Prostate gland (tissue), 2 donors: ENCODE results near the gene ZNF625. TPM values are rescaled to one million over a fixed set of nuclear protein-coding genes. Genes with fewer than 3 reads are reported as not detected.
A peak's percentile ranks its signal among the peaks of the same experiment; 100 is the strongest.

Experiments
- DNase-seq: peaks from one replicate; pipeline ENCODE4 v3.0.0-alpha.2; 2019; ENCODE audit warnings: low spot score
- H3K27ac ChIP-seq, 2 donors: fragments of 200-600 bp; sonication (generic); 2 replicates each; pipeline ENCODE4 v1.5.1; 2017 to 2019
- H3K27me3 ChIP-seq: fragments of 200-600 bp; sonication (generic); replicated peaks from 2 replicates; pipeline ENCODE4 v1.5.1; 2019; ENCODE audit not compliant: insufficient read depth
- H3K36me3 ChIP-seq, 2 donors: fragments of 200-600 bp; sonication (generic); 1 replicate in 1 of 2; 2 replicates in 1 of 2; pipeline versions ENCODE4 v1.5.1 to v1.8.1; 2017 to 2019
- H3K4me1 ChIP-seq: fragments of 200-600 bp; sonication (generic); replicated peaks from 2 replicates; pipeline ENCODE4 v1.5.1; 2019
- H3K4me3 ChIP-seq, 2 donors: fragments of 200-600 bp; sonication (generic); 2 replicates each; pipeline ENCODE4 v1.5.1; 2017 to 2019
- H3K9me3 ChIP-seq: fragments of 200-600 bp; sonication (generic); 2 replicates; pipeline ENCODE4 v1.5.1; 2017
- POLR2A ChIP-seq: fragments of 450-650 bp; IDR thresholded peaks from one replicate; pipeline ENCODE4 v1.6.1; 2016; ENCODE audit warnings: antibody characterized with exemption, mild to moderate bottlenecking
- POLR2AphosphoS5 ChIP-seq: sonication (generic); formaldehyde crosslinking; IDR thresholded peaks from one replicate; pipeline ENCODE4 v1.6.1; 2017; ENCODE audit warnings: antibody characterized with exemption
- WGBS: methylation state at CpG from one replicate; pipeline ENCODE4 v1.1.5; 2018; 5-methylcytosine and 5-hydroxymethylcytosine counted together
- intact Hi-C: fragments of 100-400 bp; cut with DNase I; formaldehyde crosslinking; loops from one replicate; pipeline ENCODE4 v1.14.2; 2022
- total RNA-seq, 2 donors: library from RNA; depleted of rRNA; stranded (reverse); fragments of >200 nt; gene quantifications; one replicate each; pipeline ENCODE4 v1.1.0, GENCODE V29; 2016
- TF ChIP-seq, protein P1 (sequence below), 4 experiments: fragments of 200-600 bp in 2 of 4; fragments of 450-650 bp in 2 of 4; sonication (generic) in 2 of 4; IDR thresholded peaks; 1 replicate in 3 of 4; 2 replicates in 1 of 4; pipeline ENCODE4 v1.5.1; 2016 to 2019; ENCODE audit warnings: antibody characterized with exemption in 4 of 4, mild to moderate bottlenecking in 2 of 4, moderate library complexity in 2 of 4

Gene ZNF625
- total RNA-seq, 2 donors from 2014 or later: 7.8 to 15.6 TPM

DNA sequence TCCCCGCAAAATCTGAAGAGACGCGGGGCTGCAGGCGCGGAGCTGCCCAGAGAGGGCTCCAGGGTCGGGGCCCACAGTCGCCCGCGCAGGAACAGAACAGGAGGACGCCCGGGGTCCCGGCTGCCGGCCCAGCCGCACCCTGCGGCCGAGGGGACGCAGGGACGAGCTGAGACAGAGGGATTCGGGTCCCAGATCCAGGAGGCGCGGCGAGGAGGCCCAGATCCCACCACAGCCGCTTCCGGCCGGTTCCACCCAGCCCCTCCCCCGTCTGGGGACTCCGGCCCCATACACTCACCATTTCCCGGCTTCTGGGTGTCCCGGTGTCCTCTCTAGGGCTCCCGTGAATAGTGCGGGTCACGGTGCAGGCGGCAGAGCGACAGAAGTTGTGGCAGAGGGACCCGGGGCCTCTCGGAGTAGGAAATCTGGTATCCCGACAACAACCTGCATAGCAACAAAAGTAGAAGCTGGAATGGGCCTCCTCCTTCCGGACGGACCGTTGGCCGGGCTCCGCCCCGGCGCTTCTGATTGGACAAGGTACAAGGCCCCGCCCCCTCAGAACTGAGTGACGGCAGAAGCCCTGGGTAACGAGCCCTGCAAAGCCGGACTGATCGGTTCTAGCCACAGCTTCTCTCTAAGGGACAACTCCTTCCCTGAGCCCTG, 16.5 kb downstream of the ZNF625 start, which contains the start of gene ZNF20:
ZNF20 (minus strand) TSS at position 466 of the 660 bp plus-strand sequence; CDS start at position 298, 168 bp downstream.
- no peaks in the 10 kb centered on the region for H3K9me3 ChIP-seq
- H3K27me3 ChIP-seq: no peaks in the 10 kb centered on the region
- peak within 1 kb of the TSS; percentile 67 to 88 for H3K4me3 ChIP-seq
- intact Hi-C loops: loop anchor here (1.0 to 10.0 kb wide), 5 partner anchors 49 to 343 kb away; partner anchors contain the start of genes ZNF491 and ZNF763
- H3K27ac ChIP-seq: peak within 1 kb of the TSS; percentile 81 to 89
- H3K36me3 ChIP-seq: no peaks in the 10 kb centered on the region
- WGBS: 0% methylated on average over 49 of the region's 49 CpGs
- TF ChIP-seq POLR2A: peak; percentile 70
- TF ChIP-seq, protein P1, sequence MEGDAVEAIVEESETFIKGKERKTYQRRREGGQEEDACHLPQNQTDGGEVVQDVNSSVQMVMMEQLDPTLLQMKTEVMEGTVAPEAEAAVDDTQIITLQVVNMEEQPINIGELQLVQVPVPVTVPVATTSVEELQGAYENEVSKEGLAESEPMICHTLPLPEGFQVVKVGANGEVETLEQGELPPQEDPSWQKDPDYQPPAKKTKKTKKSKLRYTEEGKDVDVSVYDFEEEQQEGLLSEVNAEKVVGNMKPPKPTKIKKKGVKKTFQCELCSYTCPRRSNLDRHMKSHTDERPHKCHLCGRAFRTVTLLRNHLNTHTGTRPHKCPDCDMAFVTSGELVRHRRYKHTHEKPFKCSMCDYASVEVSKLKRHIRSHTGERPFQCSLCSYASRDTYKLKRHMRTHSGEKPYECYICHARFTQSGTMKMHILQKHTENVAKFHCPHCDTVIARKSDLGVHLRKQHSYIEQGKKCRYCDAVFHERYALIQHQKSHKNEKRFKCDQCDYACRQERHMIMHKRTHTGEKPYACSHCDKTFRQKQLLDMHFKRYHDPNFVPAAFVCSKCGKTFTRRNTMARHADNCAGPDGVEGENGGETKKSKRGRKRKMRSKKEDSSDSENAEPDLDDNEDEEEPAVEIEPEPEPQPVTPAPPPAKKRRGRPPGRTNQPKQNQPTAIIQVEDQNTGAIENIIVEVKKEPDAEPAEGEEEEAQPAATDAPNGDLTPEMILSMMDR (IDR thresholded peaks at IDR 0.05): peak in 1 of 4 experiments; percentile 6
- peak; percentile 93 for TF ChIP-seq POLR2AphosphoS5
- peaks cover 11% of the 10 kb centered on the region for H3K4me1 ChIP-seq
- DNase-seq: peak; percentile 99

DNA sequence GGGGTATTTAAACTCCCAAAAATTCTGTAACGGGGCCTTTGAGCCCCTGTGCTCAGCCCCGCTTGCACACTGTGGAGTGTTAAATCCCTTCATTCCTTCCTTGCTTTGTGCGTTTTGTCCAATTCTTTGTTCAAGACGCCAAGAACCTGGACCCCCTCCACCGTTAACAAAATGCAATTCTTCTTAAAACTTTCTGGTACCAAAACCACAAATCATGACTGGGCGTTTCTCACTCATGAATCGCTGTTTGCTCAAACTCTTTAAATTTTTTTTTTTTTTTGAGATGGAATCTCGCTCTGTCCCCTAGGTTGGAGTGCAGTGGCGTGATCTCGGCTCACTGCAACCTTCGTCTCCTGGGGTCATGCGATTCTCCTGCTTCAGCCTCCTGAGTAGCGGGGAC, 17.3 kb downstream of the ZNF625 start:
- peak overlapping the region; percentile 81 to 89 for H3K27ac ChIP-seq
- H3K27me3 ChIP-seq: no peaks in the 10 kb centered on the region
- 15% methylated on average over 13 of the region's 13 CpGs for WGBS
- H3K9me3 ChIP-seq: no peaks in the 10 kb centered on the region
- no peak for TF ChIP-seq POLR2A
- no peak for TF ChIP-seq POLR2AphosphoS5
- TF ChIP-seq, protein P1 (IDR thresholded peaks at IDR 0.05): no peak
- no peaks in the 10 kb centered on the region for H3K36me3 ChIP-seq
- intact Hi-C loops: loop anchor here (1.0 kb wide), 1 partner anchor 79 kb away; no protein-coding TSS in a partner anchor
- H3K4me3 ChIP-seq: peak overlapping the region; percentile 67 to 88
- DNase-seq: no peak
- H3K4me1 ChIP-seq: peaks cover 11% of the 10 kb centered on the region

DNA sequence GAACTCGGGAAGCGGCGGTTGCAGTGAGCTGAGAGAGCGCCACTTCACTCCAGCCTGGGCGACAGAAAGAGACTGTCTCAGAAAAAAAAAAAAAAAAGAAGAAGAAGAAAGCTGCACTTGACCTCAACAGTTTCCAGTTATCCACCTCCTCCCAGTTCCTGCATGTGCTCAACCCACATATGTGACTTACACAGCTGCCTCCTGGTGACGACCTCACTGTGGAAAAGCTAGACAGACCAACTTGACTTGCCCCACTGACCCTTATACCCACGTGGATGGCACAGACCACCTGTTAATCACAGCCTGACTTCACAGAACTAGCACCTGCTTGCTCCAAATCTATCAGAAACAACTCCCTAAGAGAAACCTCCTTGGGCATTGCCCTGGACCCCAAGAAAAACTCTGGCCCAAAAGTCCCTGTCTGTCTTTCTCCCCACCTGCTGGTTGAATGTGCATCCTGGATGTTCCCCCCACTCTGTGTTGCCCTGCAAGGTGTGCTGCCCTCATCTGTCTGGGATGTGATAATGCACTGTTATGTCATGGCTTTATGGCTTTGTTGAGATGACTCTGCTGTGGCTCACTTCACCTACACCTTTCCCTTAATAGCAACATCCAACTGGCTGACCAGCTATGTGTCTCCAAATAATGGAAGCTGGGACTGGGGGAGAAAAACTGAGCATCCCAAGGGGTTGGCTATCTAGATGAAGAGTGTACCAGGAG, 19.2 kb downstream of the ZNF625 start:
- TF ChIP-seq, protein P1 (IDR thresholded peaks at IDR 0.05): peak in 1 of 4 experiments; percentile 21
- no peak for TF ChIP-seq POLR2AphosphoS5
- Histone ChIP-seq H3K27ac (no peak overlapping the region), H3K4me1 (peaks cover 11% of the 10 kb centered on the region), H3K4me3 (no peak overlapping the region), H3K27me3 (no peaks in the 10 kb centered on the region), H3K36me3 (peaks cover 10 to 13% of the 10 kb centered on the region in 2 donors), H3K9me3 (no peaks in the 10 kb centered on the region)
- intact Hi-C loops: no loop called here
- 81% methylated on average over 7 of the region's 7 CpGs for WGBS
- DNase-seq: no peak

DNA sequence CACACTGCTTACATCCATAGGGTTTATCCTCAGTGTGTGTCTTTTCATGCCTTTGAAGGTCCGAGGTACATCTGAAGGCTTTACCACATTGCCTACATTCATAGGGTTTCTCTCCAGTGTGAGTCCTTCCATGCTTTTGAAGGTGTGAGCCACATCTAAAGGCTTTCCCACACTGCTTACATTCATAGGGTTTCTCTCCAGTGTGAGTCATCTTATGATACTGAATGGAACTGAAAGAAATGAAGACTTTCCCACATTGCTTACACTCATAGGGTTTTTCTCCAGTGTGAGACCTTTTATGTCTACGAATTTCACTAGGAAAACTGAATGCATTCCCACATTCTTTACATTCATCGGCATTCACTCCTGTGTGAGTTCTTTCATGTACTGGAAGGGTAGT, 23.5 kb downstream of the ZNF625 start:
- intact Hi-C loops: no loop called here
- H3K27me3 ChIP-seq: no peaks in the 10 kb centered on the region
- DNase-seq: no peak
- no peak overlapping the region for H3K27ac ChIP-seq
- 96% methylated on average over 3 of the region's 3 CpGs for WGBS
- H3K4me3 ChIP-seq: no peak overlapping the region
- H3K4me1 ChIP-seq: no peaks in the 10 kb centered on the region
- H3K36me3 ChIP-seq: peaks cover 10 to 13% of the 10 kb centered on the region in 2 donors
- H3K9me3 ChIP-seq: no peaks in the 10 kb centered on the region
- TF ChIP-seq POLR2A (no peak), POLR2AphosphoS5 (no peak)
- TF ChIP-seq, protein P1 (IDR thresholded peaks at IDR 0.05): no peak
